GM12872 (cell line): ENCODE measurements around the gene KLHL29.

Source experiments
- TF ChIP-seq, protein P1 (sequence below): IDR thresholded peaks from 3 replicates; pipeline ENCODE4 v1.5.1; 2011; ENCODE audit warnings: low read depth, mild to moderate bottlenecking, low read length, moderate library complexity; ENCODE audit not compliant: insufficient read depth

The KLHL29 gene

DNA sequence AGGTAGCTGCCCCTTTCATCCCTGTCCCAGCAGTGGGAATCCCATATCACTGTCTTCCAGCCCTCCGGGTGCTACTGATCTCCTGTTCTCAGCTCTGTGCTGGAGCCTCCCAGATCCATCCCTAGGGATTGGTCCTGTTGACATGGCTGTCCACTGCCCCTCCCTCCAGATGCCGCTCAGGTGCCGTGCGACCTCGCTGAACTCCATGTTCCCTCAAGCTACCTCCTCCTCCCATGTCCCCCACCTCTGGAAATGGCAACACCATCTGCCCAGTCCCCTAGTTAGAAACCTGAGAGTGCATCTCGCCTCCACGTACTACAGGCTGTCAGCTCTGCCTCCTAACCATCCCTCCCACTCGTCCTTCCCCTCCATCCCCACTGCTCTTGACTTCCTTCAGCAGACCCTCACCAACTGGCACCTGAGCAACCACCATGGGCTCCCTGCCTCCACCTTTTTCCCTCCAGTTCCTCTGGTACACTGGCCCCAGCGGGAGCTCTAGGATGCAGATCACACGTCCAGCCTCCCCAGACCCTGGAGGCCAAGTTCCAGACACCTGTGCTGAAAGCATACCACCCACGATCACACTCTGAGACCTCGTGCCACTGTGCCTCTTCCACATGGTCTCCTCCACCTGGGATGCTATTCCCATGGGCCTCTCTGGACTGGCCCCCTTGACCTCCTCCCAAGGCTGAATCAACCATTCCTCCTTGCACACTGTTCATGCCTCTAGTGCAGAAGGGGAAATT lies 106.8 kb downstream of the KLHL29 start:
- TF ChIP-seq, protein P1, sequence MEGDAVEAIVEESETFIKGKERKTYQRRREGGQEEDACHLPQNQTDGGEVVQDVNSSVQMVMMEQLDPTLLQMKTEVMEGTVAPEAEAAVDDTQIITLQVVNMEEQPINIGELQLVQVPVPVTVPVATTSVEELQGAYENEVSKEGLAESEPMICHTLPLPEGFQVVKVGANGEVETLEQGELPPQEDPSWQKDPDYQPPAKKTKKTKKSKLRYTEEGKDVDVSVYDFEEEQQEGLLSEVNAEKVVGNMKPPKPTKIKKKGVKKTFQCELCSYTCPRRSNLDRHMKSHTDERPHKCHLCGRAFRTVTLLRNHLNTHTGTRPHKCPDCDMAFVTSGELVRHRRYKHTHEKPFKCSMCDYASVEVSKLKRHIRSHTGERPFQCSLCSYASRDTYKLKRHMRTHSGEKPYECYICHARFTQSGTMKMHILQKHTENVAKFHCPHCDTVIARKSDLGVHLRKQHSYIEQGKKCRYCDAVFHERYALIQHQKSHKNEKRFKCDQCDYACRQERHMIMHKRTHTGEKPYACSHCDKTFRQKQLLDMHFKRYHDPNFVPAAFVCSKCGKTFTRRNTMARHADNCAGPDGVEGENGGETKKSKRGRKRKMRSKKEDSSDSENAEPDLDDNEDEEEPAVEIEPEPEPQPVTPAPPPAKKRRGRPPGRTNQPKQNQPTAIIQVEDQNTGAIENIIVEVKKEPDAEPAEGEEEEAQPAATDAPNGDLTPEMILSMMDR = no peak

DNA sequence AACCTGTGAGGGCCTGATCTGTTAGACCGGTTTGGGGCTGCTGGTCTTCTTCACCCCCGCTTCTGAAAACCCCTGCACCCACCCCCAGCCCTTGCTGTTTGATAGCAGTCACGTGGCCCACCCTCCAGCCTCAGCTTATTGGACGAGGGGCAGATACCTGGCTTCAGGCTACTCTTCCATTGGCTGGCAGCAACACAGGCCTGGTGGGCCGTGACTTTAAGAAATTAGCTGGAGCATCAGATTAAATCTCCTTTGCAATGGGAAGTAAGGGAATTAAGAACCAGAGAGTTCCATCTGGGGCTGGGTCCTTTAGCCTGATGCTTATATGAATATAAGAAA lies 107.3 kb downstream of the KLHL29 start:
- TF ChIP-seq, protein P1 = no peak

DNA sequence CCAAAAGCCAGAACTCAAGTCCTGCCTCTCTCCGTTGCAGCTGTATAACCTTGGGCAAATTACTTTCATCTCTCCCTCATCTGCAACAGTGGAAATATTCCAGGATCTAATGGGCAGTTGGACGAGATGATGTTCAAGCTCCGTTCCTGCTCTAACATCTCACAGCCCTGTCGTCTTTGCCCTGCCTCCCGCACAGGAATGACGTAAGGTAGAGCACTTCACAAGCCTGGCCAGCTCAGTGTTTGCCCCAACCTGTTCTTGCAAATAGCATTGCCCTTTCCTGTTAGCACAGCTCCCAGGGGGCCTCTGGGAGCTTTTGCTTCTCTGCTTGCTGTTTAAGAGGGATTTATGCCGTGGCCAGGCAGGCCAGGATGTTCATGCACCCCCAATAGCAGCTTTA lies 107.9 kb downstream of the KLHL29 start:
- TF ChIP-seq, protein P1 = no peak

DNA sequence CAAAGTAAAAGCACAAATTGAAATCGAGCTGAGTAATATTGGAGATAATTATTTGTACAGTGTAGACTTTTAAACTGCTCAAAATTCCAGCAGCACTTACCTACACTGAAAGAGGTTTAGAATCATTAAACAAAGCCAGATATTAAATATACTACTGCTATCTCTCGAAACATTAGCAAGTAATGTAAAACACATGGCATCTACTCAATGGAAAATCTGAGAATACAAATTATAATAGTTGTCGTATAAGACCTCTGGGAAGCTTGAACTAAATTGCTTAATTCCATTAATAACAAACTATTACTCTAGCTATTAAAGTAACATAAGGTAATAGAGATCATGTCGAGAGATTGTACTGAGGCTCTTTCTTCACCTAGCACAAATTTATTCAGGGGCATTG lies 108.9 kb downstream of the KLHL29 start:
- TF ChIP-seq, protein P1 = no peak

DNA sequence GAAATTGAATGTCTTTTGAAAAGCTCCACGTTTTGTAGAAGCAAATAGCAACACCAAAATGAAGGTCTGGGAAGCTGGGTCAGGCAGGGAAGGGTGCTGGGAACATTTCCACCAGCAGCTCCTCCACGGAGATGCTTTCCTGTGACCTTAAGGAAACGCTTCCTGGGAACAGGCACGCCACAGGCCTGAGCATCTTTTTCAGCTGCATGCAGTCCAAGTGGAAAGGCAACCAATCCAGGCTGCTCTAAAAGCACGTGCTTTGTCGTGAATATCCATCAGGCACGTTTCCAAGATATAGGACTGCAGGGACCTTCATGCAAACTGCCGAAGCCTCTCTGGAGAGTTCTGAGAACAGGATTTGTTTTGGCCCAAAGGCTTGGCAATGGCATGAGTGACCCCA lies 109.3 kb downstream of the KLHL29 start:
- TF ChIP-seq, protein P1 = no peak

DNA sequence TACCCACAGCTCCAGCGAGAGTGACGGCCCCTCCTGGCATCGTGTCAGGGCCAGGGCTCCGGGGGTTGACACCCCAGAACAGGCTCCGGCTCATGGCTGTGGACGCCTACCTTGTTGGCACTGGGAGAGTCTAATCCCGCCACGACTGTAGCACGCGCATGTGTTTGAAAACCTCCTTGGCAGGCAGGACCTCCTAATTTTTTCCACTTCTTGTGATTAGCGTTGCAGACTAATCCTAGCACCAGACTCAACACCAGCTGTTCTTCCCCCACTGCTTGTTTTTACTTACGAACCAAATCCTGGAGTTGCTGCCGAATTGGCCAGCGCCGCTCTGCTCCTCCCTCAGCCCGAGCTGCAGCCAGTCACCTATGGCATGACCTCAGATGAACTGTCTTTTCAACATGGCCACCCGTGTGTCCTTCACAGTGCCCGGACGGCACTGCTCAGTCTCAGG lies 110.7 kb downstream of the KLHL29 start:
- TF ChIP-seq, protein P1 = no peak

DNA sequence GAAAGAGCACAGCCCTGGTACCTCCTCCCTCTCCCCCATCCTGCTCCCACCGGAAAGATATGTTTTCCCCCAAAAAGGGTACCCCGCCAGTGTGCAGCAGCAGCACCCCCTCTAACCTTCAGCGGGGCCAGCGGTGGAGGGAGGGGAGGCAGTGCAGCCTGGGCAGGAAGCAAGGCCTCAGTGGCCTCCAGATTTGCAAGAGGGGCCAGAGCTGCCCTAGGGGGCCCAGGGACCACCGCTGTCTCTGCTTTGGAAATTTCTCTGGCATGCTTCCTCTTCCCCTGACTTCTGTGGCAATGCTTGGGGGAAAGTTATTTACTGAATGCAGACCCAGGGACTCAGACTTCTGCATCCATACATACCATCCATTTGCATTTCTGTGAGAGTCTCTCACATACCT lies 111.5 kb downstream of the KLHL29 start:
- TF ChIP-seq, protein P1 = no peak
